Thoracic aorta (tissue), 2 donors: Measurements from ENCODE around the gene MB. TPM values are rescaled to one million over a fixed set of nuclear protein-coding genes. Genes with fewer than 3 reads are reported as not detected.

Experiments
- ATAC-seq: fragments of 150-250 bp; one replicate; pipeline ENCODE4 v1.8.0; 2017; ENCODE audit warnings: low read depth; ENCODE audit not compliant: insufficient number of reproducible peaks, low FRiP score
- DNase-seq: peaks from one replicate; pipeline ENCODE4 v3.0.0-alpha.2; 2020; ENCODE audit warnings: low spot score
- H3K27ac ChIP-seq, 2 donors: fragments of 200-600 bp; sonication (generic); 1 replicate in 1 of 2; 2 replicates in 1 of 2; pipeline ENCODE4 v1.5.1; 2016; ENCODE audit warnings: mild to moderate bottlenecking in 2 of 2, moderate library complexity in 2 of 2
- H3K27me3 ChIP-seq: fragments of 200-600 bp; sonication (generic); replicated peaks from 2 replicates; pipeline ENCODE4 v1.6.0; 2016; ENCODE audit warnings: mild to moderate bottlenecking; ENCODE audit not compliant: insufficient read depth
- H3K36me3 ChIP-seq: fragments of 200-600 bp; sonication (generic); one replicate; pipeline ENCODE4 v1.5.1; 2016
- H3K4me1 ChIP-seq, 2 donors: fragments of 200-600 bp; sonication (generic); 1 replicate in 1 of 2; 2 replicates in 1 of 2; pipeline versions ENCODE4 v1.5.1 to v1.6.0; 2016; ENCODE audit warnings: low read depth in 2 of 2, mild to moderate bottlenecking in 1 of 2; ENCODE audit not compliant: control insufficient read depth in 1 of 2
- H3K4me3 ChIP-seq: fragments of 200-600 bp; sonication (generic); 2 replicates; pipeline ENCODE4 v1.5.1; 2016; ENCODE audit warnings: mild to moderate bottlenecking
- H3K9me3 ChIP-seq: fragments of 200-600 bp; sonication (generic); 2 replicates; pipeline ENCODE4 v1.5.1; 2016
- CTCF ChIP-seq: fragments of 200-600 bp; sonication (generic); IDR thresholded peaks from one replicate; pipeline ENCODE4 v1.5.1; 2019; ENCODE audit warnings: antibody characterized with exemption
- total RNA-seq, 2 donors: library from RNA; depleted of rRNA; stranded (reverse); fragments of >200 nt; gene quantifications; one replicate each; pipeline versions ENCODE4 v1.1.0 to v1.2.3, GENCODE V29; 2016

Gene MB
- total RNA-seq, 2 donors from 2014 or later = not detected

- no peak for TF ChIP-seq CTCF
- Histone ChIP-seq H3K27ac (no peak overlapping the region), H3K36me3 (no peaks in the 10 kb centered on the region), H3K27me3 (no peaks in the 10 kb centered on the region), H3K9me3 (no peaks in the 10 kb centered on the region), H3K4me1 (peaks cover 0 to 6% of the 10 kb centered on the region in 2 donors), H3K4me3 (no peak overlapping the region)
- ATAC-seq = no peak
- DNase-seq = no peak
Observed at GRCh38 chr22:35590634-35591295, 26.4 kb downstream of the MB start.

GRCh38 chr22:35589756-35590093 lies 27.4 kb downstream of the MB start:
- Histone ChIP-seq H3K36me3 (no peaks in the 10 kb centered on the region), H3K27ac (no peak overlapping the region), H3K4me3 (no peak overlapping the region), H3K4me1 (peaks cover 0 to 6% of the 10 kb centered on the region in 2 donors), H3K27me3 (no peaks in the 10 kb centered on the region), H3K9me3 (no peaks in the 10 kb centered on the region)
- ATAC-seq (no peak), DNase-seq (no peak)
- no peak for TF ChIP-seq CTCF

GRCh38 chr22:35589071-35589755 lies 27.9 kb downstream of the MB start:
- DNase-seq = no peak
- Histone ChIP-seq H3K27me3 (no peaks in the 10 kb centered on the region), H3K36me3 (no peaks in the 10 kb centered on the region), H3K4me3 (no peak overlapping the region), H3K9me3 (no peaks in the 10 kb centered on the region), H3K4me1 (peaks cover 0 to 6% of the 10 kb centered on the region in 2 donors), H3K27ac (no peak overlapping the region)
- TF ChIP-seq CTCF = no peak
- ATAC-seq = no peak

- no peak overlapping the region for H3K27ac ChIP-seq
- H3K9me3 ChIP-seq = no peaks in the 10 kb centered on the region
- no peak for DNase-seq
- TF ChIP-seq CTCF = no peak
- no peaks in the 10 kb centered on the region for H3K36me3 ChIP-seq
- H3K27me3 ChIP-seq = no peaks in the 10 kb centered on the region
- peaks cover 0 to 6% of the 10 kb centered on the region in 2 donors for H3K4me1 ChIP-seq
- no peak for ATAC-seq
- H3K4me3 ChIP-seq = no peak overlapping the region
Observed at GRCh38 chr22:35587896-35588295, 29.2 kb downstream of the MB start.

- H3K9me3 ChIP-seq = no peaks in the 10 kb centered on the region
- no peaks in the 10 kb centered on the region for H3K27me3 ChIP-seq
- H3K27ac ChIP-seq = no peak overlapping the region
- DNase-seq = no peak
- no peaks in the 10 kb centered on the region for H3K36me3 ChIP-seq
- H3K4me1 ChIP-seq = peaks cover 0 to 6% of the 10 kb centered on the region in 2 donors
- ATAC-seq = no peak
- no peak for TF ChIP-seq CTCF
- no peak overlapping the region for H3K4me3 ChIP-seq
Observed at GRCh38 chr22:35587447-35587870, 29.7 kb downstream of the MB start.
